GM18951 (cell line): ENCODE results near the gene GLS.
A peak's percentile ranks its signal among the peaks of the same experiment; 100 is the strongest.
"Not testable (repeated sequence)": the region's sequence is repeated elsewhere in the genome, so short reads cannot be mapped to it uniquely, and the experiment has no call there.

Experiments used
- POLR2A ChIP-seq: IDR thresholded peaks from 4 replicates; pipeline ENCODE4 v1.6.1; 2011; ENCODE audit warnings: mild to moderate bottlenecking; ENCODE audit not compliant: insufficient read length, insufficient read depth; ENCODE audit errors: extremely low read depth
- in situ Hi-C: fragments of 300-500 bp; cut with MboI; formaldehyde crosslinking; loops from one replicate; pipeline ENCODE4 v1.12.0; 2022; ENCODE audit warnings: low sequenced_read_pairs, mixed read lengths, inconsistent platforms; ENCODE audit not compliant: unreplicated experiment

Gene GLS

DNA sequence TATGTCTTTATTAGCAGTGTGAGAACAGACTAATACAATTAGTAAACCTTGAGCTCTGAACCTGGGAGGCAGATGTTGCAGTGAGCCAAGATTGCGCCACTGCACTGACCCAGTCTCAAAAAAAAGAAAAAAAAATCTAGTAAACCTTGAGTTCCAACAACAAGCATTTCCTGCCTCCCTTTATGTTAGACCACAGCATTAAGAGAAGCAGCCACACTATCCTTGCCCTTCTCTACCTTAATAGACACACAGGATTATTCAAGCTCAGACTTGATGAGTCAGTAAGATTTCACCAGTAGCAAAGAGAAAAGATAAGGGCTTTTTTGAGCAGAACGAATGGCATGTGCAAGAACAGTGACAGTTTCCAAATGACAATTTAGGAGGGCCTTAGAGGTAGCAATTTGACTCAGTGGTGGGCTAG, 18.0 kb upstream of the GLS start:
- in situ Hi-C loops = no loop called here
- no peak for TF ChIP-seq POLR2A

DNA sequence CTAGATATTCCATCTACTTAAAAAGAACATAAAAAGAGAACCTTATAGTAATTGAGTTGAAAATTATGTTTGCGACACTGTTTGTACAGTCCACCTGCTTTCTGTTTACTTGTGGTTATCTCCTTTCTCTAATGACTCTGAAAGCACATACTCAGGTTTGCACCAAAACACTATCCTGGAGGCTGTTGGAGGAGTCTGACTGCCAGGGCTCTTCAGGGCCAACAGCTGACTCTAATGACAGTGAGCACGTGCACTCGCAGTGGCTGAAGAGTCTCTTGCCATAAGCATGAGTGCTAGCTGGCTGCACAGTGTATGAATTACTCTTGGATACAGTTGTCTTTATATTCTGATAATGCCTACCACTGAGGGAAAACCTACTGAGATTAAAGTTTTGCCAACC, 16.7 kb upstream of the GLS start:
- no peak for TF ChIP-seq POLR2A
- in situ Hi-C loops = no loop called here

GRCh38 chr2:190864375-190864774, 16.2 kb upstream of the GLS start:
- TF ChIP-seq POLR2A = no peak
- in situ Hi-C loops = no loop called here

GRCh38 chr2:190867212-190867611, 13.4 kb upstream of the GLS start:
- TF ChIP-seq POLR2A = no peak
- in situ Hi-C loops = no loop called here

- in situ Hi-C loops = no loop called here
- TF ChIP-seq POLR2A = no peak
Observed at GRCh38 chr2:190867832-190868231, 12.8 kb upstream of the GLS start.

DNA sequence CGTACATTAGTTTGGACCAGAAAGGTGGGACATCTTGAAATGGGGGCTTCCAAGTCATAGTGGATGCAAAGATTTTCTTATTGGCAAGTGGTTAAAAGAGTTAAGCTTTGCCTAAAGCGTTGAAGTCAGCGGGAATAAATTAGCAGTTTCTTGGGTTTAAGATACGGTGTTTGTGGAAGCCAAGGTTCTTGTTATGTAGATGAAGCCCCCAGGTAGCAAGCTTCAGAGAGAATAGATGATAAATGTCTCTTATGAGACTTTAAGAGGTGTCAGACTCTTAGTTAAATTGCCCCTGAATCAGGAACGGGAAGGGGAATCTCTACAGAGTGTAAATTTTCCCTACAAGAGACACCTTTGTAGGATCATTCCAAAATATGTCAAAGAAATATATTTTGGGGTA, 10.9 kb upstream of the GLS start:
- in situ Hi-C loops = no loop called here
- no peak for TF ChIP-seq POLR2A

DNA sequence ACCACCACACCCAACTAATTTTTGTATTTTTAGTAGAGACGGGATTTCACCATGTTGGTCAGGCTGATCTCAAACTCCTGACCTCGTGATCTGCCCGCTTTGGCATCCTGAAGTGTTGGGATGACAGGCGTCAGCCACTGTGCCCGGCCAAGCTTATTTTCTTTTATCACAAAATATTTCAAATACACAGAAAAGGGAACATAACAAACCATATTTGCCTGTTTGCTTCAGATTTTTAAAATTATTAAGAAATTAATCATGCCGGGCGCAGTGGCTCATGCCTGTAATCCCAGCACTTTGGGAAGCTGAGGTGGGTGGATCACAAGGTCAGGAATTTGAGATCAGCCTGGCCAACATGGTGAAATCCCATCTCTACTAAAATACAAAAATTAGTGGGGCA, 7.2 kb upstream of the GLS start:
- in situ Hi-C loops = not testable (repeated sequence)

GRCh38 chr2:190875891-190876290, 4.7 kb upstream of the GLS start:
- no peak for TF ChIP-seq POLR2A
- in situ Hi-C loops = no loop called here

DNA sequence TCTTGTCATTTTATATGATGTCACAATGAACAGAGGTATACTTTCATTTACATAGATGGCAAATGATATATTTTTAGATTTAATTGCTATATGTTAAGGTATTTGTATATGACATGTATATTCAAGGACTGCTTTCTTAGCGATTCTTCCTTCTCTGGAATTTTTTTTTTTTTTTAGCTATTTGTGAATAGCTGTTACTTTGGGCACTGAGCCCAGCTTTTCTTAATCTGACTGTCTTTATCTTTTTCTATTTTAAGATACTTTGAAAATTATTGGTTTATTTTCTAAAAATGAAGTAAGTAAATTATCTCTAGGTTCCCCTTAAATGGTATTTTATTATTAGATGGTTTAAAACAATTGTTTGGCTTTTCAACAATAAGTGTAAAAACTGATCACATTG, 4.0 kb upstream of the GLS start:
- in situ Hi-C loops = no loop called here
- no peak for TF ChIP-seq POLR2A

DNA sequence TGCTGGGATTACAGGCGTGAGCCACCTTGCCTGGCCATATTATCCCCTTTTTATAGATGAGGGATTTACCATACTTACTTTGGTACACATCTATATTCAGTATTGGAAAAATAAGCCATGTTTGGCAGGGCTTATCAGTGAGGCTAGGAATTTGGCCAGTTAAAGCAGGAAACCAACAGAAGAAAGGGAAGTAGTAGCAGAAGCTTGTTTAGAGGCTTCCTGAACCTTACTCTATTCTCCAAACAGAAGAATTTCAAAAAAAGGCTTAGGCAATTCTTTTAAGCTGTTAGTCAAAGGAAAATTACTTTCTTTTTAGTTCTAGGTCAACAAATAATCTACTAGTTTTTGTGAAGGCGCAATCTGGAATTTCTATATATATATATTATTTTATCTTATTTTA, 3.2 kb upstream of the GLS start:
- in situ Hi-C loops = no loop called here
- TF ChIP-seq POLR2A = no peak

DNA sequence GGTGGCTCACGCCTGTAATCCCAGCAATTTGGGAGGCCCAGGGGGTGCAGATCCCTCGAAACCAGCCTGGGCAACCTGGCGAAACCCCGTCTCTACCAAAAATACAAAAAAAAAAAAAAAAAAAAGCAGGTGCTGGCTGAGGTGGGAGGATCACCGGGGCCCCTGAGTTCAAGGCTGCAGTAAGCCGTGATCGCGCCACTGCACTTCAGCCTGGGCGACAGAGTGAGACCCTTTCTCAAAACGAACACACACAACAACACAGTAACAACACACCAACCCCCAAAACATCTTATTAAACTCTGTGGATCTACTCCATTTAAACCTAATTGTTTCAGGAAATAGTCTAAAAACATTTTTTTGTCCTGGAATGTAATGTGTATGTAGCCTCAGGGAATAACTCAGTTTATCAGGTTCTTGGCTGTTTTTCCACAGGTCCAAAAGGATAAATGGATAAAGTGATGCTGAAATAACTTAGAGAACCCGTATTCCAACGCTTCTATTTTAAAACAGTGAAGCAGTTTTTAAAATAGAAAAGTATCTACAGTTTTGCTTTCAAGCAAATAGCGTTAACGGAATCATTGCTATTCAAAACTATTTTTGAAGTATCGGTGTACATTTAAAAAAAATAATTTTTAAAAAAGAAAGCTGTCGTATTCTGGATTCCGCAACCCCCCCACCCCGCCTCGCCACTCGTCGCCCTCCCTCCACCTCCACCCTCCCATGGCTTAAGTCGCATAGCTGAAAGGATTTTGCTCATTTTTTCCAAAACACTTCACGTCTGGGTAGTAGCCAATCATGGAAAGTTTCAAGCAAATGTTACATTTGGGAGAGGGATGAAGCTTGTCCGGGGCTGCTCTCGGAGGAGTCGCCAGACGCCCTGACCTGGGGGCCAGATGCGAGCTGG, 895 bp upstream of the GLS start:
- TF ChIP-seq POLR2A = no peak
- in situ Hi-C loops = no loop called here

- in situ Hi-C loops = no loop called here
- TF ChIP-seq POLR2A = no peak
Observed at GRCh38 chr2:190881084-190881597, 520 bp downstream of the GLS start.

GRCh38 chr2:190881598-190882410, 1.2 kb downstream of the GLS start:
- in situ Hi-C loops = no loop called here
- TF ChIP-seq POLR2A = peak; percentile 66

DNA sequence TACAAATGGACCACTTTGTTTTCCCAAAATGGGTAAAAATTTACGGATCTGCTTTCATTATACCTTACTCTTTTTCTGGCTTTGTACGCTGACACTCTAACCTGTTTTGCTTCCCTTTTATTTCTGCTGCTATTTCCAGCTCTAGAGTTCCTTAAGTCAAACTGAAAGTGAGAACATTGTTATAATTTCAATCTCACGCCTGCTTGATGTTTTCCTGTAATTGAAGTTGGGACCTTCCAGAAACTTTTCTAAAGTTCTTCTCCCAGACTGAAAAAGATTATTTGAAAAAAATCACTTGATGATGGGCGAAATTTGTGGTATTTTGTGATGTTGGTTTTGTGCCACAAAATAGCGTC, 1.8 kb downstream of the GLS start:
- no peak for TF ChIP-seq POLR2A
- in situ Hi-C loops = no loop called here
